ENCODE results near the gene SPINDOC.

SPINDOC gene

GRCh38 chr11:63832336-63832735 is 19.1 kb downstream of the SPINDOC start:
- DNase-seq = no peak
- Histone ChIP-seq H3K4me3 (ENCODE audit: low read depth, low read length) (no peak overlapping the region), H3K36me3 (peaks cover 13% of the 10 kb centered on the region), H3K9me3 (ENCODE audit: severe bottlenecking) (no peaks in the 10 kb centered on the region), H3K27me3 (ENCODE audit: insufficient read depth, low read depth, severe bottlenecking) (no peaks in the 10 kb centered on the region), H3K27ac (no peak overlapping the region)
- no peak for TF ChIP-seq CTCF (IDR thresholded peaks at IDR 0.05; ENCODE audit: low read depth, low read length)

GRCh38 chr11:63833048-63833447 is 19.8 kb downstream of the SPINDOC start:
- H3K36me3 ChIP-seq = peaks cover 9% of the 10 kb centered on the region
- H3K27ac ChIP-seq = no peak overlapping the region
- no peaks in the 10 kb centered on the region for H3K9me3 ChIP-seq (ENCODE audit: severe bottlenecking)
- no peak overlapping the region for H3K4me3 ChIP-seq (ENCODE audit: low read depth, low read length)
- TF ChIP-seq CTCF (IDR thresholded peaks at IDR 0.05; ENCODE audit: low read depth, low read length) = no peak
- H3K27me3 ChIP-seq (ENCODE audit: insufficient read depth, low read depth, severe bottlenecking) = no peaks in the 10 kb centered on the region
- DNase-seq = no peak

- Histone ChIP-seq H3K4me3 (ENCODE audit: low read depth, low read length) (no peak overlapping the region), H3K9me3 (ENCODE audit: severe bottlenecking) (no peaks in the 10 kb centered on the region), H3K27me3 (ENCODE audit: insufficient read depth, low read depth, severe bottlenecking) (no peaks in the 10 kb centered on the region), H3K36me3 (peaks cover 2% of the 10 kb centered on the region), H3K27ac (no peak overlapping the region)
- no peak for DNase-seq
- no peak for TF ChIP-seq CTCF (IDR thresholded peaks at IDR 0.05; ENCODE audit: low read depth, low read length)
These were observed 21.4 kb downstream of the SPINDOC start for GRCh38 chr11:63834535-63835157.

GRCh38 chr11:63835158-63835545 is 21.9 kb downstream of the SPINDOC start:
- Histone ChIP-seq H3K36me3 (no peaks in the 10 kb centered on the region; the same call in none of the 2 replicates), H3K27ac (no peak overlapping the region), H3K4me3 (ENCODE audit: low read depth, low read length) (no peak overlapping the region), H3K9me3 (ENCODE audit: severe bottlenecking) (no peaks in the 10 kb centered on the region), H3K27me3 (ENCODE audit: insufficient read depth, low read depth, severe bottlenecking) (no peaks in the 10 kb centered on the region)
- DNase-seq = no peak
- TF ChIP-seq CTCF (IDR thresholded peaks at IDR 0.05; ENCODE audit: low read depth, low read length) = no peak

- Histone ChIP-seq H3K36me3 (peaks cover 13% of the 10 kb centered on the region), H3K27me3 (ENCODE audit: insufficient read depth, low read depth, severe bottlenecking) (no peaks in the 10 kb centered on the region), H3K9me3 (ENCODE audit: severe bottlenecking) (no peaks in the 10 kb centered on the region), H3K27ac (no peak overlapping the region), H3K4me3 (ENCODE audit: low read depth, low read length) (no peak overlapping the region)
- peak; percentile 93 for TF ChIP-seq CTCF (IDR thresholded peaks at IDR 0.05; ENCODE audit: low read depth, low read length)
- peak; percentile 77 for DNase-seq
These were observed 23.9 kb downstream of the SPINDOC start for GRCh38 chr11:63837027-63837688.

All from WERI-Rb-1 (cell line).